Left lung (tissue), 10 donors: ENCODE measurements around the gene ELFN1. TPM values are rescaled to one million over a fixed set of nuclear protein-coding genes. Genes with fewer than 3 reads are reported as not detected.

ENCODE experiments used
- ATAC-seq: fragments of 200-7000 bp; cut with Tn5 transposase; one replicate; pipeline ENCODE4 v1.9.1; 2020; ENCODE audit warnings: moderate library complexity
- DNase-seq, 4 donors: peaks; one replicate each; pipeline ENCODE4 v3.0.0-alpha.2; 2013 to 2020
- H3K27ac ChIP-seq, 2 donors: fragments of 200-600 bp; sonication (generic) in 1 of 2; one replicate each; pipeline versions ENCODE4 v1.5.0 to v1.8.0; 2020 to 2021
- H3K27me3 ChIP-seq, 2 donors: fragments of 200-600 bp; sonication (generic) in 1 of 2; one replicate each; pipeline versions ENCODE4 v1.5.0 to v1.8.0; 2020 to 2021
- H3K36me3 ChIP-seq, 2 donors: fragments of 200-600 bp; sonication (generic) in 1 of 2; one replicate each; pipeline versions ENCODE4 v1.5.0 to v1.8.0; 2020 to 2021
- H3K4me1 ChIP-seq, 2 donors: fragments of 200-600 bp; one replicate each; pipeline ENCODE4 v1.8.0; 2021
- H3K4me3 ChIP-seq, 2 donors: fragments of 200-600 bp; sonication (generic) in 1 of 2; one replicate each; pipeline versions ENCODE4 v1.5.0 to v1.8.0; 2020 to 2021; ENCODE audit warnings: mild to moderate bottlenecking in 1 of 2
- H3K9me3 ChIP-seq, 2 donors: fragments of 200-600 bp; sonication (generic) in 1 of 2; one replicate each; pipeline versions ENCODE4 v1.5.0 to v1.8.0; 2020 to 2021
- intact Hi-C, 2 donors: fragments of 100-400 bp; cut with DNase I; formaldehyde crosslinking; loops; one replicate each; pipeline versions ENCODE4 v1.11.2 to v1.14.2; 2022
- polyA plus RNA-seq, 6 donors: library from polyadenylated mRNA; unstranded; fragments of 120-200 nt; gene quantifications; one replicate each; pipeline ENCODE4 v1.2.1, GENCODE V29; 2013; ENCODE audit not compliant: insufficient read length in 6 of 6
- total RNA-seq, 2 donors: library from RNA; stranded (reverse); fragmentation: NEBNext Ultra II Directional; extraction: Animal tissue kit (Norgen Biotek cat#: 25700); gene quantifications; one replicate each; pipeline ENCODE4 v1.2.1, GENCODE V29; 2021
- TF ChIP-seq, protein P1 (sequence below), 2 donors: fragments of 200-600 bp; sonication (generic) in 1 of 2; IDR thresholded peaks; one replicate each; pipeline versions ENCODE4 v1.5.0 to v1.8.0; 2021; ENCODE audit warnings: antibody characterized with exemption in 2 of 2
- donor health status: DM: no; HTN: yes; CAD: no.
- donor health status: DM: no; HTN: no; CAD: no.

Gene ELFN1
- total and polyA plus RNA-seq, 8 donors: 1.5 to 4.0 (median 2.7) TPM

DNA sequence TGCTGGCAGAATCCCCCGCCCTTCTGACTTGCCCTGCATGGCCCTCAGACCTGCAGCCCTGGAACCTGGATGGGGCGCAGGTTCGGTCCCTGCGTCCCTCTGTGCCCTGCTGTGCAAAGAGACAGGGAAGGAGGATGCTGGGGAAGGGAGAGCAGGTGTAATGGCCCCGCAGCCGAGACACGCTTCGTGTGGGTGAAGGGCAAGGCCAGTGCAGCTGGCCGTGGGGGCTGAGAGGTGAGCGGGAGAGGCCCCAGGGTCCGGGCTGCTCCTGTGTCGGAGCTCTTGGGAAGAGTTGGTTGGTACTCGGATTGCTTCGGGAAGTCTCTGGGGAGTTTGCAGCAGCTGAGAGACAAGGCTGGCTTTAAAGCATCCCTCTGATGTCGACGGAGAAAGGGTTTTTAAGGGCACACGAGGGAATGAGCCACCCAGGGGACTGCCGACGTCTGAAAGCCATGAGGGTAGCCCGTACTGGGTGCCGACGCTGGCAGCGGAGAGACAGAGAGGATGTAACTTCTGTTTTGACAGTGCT is 6.5 kb downstream of the ELFN1 start:
- TF ChIP-seq, protein P1, sequence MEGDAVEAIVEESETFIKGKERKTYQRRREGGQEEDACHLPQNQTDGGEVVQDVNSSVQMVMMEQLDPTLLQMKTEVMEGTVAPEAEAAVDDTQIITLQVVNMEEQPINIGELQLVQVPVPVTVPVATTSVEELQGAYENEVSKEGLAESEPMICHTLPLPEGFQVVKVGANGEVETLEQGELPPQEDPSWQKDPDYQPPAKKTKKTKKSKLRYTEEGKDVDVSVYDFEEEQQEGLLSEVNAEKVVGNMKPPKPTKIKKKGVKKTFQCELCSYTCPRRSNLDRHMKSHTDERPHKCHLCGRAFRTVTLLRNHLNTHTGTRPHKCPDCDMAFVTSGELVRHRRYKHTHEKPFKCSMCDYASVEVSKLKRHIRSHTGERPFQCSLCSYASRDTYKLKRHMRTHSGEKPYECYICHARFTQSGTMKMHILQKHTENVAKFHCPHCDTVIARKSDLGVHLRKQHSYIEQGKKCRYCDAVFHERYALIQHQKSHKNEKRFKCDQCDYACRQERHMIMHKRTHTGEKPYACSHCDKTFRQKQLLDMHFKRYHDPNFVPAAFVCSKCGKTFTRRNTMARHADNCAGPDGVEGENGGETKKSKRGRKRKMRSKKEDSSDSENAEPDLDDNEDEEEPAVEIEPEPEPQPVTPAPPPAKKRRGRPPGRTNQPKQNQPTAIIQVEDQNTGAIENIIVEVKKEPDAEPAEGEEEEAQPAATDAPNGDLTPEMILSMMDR (IDR thresholded peaks at IDR 0.05): no peak
- no peak for DNase-seq
- intact Hi-C loops: no loop called here

DNA sequence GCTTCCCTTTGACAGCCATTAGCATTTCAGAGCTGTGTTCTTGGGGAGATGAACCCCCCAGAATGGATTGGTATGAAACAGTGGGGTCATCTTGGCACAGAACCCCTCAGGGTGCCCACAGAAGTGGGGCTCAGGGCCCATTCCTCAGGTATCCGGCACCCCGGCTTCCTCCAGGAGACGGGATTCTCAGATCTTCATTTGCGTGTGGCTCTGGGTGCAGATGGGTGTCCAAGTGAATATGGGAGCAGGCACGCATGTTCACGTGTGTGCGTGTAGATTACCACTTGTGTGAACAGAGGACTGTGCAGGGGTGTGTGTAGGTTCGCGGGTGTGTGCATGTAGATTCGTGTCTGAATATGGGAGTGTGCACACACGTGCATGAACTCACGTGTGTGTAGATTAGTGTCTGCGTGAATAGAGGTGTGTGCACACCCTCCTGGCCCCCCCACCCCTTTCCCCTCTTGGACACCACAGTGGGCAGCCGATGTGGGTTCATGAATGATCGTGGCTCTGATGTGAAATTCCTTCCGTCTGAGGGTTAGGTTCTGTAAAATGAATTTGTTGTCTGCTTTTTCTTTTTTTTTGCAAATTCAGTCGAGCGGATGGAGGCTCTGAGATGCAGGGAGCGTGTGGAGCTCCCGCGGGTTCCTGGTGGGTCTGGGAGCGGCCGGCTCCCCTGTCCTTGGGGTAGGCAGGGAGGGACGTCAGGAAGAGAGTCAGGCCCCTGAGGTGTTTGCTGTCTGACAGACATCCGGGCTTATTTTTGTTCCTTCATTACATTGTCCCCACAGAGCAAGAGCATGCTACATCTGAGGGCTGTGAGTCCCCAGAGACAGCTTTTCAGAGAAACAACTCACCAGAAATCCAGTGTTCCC is 7.4 kb downstream of the ELFN1 start:
- Histone ChIP-seq H3K9me3 (peaks cover 0 to 2% of the 10 kb centered on the region in 2 donors), H3K27ac (no peak overlapping the region), H3K27me3 (peaks cover 5 to 77% of the 10 kb centered on the region in 2 donors), H3K36me3 (no peaks in the 10 kb centered on the region), H3K4me1 (no peaks in the 10 kb centered on the region), H3K4me3 (no peak overlapping the region)
- intact Hi-C loops: no loop called here
- DNase-seq (peak in 2 of 4 donors; percentile 22 to 41), ATAC-seq (no peak)
- TF ChIP-seq, protein P1 (IDR thresholded peaks at IDR 0.05): no peak

More for the DNA sequence above, 6.5 kb downstream of the ELFN1 start:
- Histone ChIP-seq H3K4me3 (no peak overlapping the region), H3K27me3 (peaks cover 12 to 86% of the 10 kb centered on the region in 2 donors), H3K4me1 (no peaks in the 10 kb centered on the region), H3K9me3 (no peaks in the 10 kb centered on the region), H3K36me3 (no peaks in the 10 kb centered on the region), H3K27ac (no peak overlapping the region)
- ATAC-seq: no peak

DNA sequence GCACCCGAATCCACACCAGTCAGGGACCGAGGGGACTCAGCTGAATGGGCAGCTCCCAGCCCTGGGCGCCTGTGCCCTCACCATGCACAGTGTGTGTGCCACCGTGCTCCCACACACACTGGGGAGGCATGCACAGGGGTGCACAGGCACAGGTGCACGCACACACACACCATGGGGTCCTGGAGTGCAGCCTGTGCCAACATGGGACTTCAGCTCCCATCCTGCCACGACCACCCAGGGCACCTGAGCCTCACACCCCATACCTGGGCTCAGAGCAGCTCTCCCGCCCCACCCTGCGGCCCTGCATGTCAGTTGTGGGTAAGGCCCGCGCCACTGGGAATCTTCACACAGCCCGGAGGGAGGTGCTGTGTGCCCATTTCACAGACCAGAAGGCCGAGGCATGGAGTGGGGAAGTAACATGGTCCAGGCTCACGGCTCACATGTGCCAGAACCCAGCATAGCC is 8.0 kb downstream of the ELFN1 start:
- Histone ChIP-seq H3K9me3 (peaks cover 0 to 9% of the 10 kb centered on the region in 2 donors), H3K4me1 (no peaks in the 10 kb centered on the region), H3K27me3 (peaks cover 5 to 71% of the 10 kb centered on the region in 2 donors), H3K4me3 (no peak overlapping the region), H3K36me3 (no peaks in the 10 kb centered on the region), H3K27ac (no peak overlapping the region)
- TF ChIP-seq, protein P1 (IDR thresholded peaks at IDR 0.05): no peak
- intact Hi-C loops: no loop called here
- DNase-seq (peak in 2 of 4 donors; percentile 22 to 57), ATAC-seq (no peak)

DNA sequence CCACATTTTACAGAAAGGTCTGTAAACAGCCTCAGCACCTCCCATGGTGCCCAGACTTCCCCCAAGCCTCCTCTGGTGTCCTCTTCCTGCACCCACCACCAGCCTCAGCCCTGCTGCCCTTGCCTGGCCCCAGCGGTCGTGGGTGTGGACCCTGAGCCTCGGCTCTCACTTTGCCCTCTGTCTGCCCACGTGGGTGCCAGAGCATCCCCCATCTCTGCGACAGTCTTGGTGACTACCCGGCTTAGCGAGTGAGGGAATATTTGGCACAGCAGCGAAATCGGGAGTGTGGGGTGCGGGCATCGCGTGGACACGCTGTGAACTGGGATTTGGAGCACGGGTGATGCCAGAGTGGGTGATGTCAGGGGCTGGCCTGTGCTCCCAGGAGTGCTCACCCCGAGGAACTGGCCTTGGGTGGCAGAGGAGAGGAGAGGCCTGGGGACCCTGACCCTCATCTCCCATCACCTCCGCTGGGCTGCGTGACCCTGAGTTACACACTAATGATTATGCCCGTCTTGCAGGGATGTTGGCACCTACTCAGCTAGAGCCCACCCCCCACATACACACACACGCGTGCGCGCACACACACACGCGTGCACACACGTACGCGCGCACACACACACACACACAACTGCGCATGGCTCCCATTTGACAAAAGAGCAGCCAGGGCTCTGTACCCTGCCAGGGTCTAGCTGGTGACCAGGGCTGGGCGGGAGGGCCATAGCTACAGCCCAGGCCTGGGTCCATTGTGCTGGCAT is 8.7 kb downstream of the ELFN1 start:
- TF ChIP-seq, protein P1 (IDR thresholded peaks at IDR 0.05): no peak
- peak in 2 of 4 donors; percentile 12 to 45 for DNase-seq
- no peaks in the 10 kb centered on the region for H3K4me1 ChIP-seq
- no peak overlapping the region for H3K4me3 ChIP-seq
- H3K9me3 ChIP-seq: peaks cover 0 to 15% of the 10 kb centered on the region in 2 donors
- no peak for ATAC-seq
- intact Hi-C loops: no loop called here
- no peaks in the 10 kb centered on the region for H3K36me3 ChIP-seq
- peaks cover 5 to 64% of the 10 kb centered on the region in 2 donors for H3K27me3 ChIP-seq
- no peak overlapping the region for H3K27ac ChIP-seq
